ENCODE measurements around the gene NCOA6.

The NCOA6 gene

DNA sequence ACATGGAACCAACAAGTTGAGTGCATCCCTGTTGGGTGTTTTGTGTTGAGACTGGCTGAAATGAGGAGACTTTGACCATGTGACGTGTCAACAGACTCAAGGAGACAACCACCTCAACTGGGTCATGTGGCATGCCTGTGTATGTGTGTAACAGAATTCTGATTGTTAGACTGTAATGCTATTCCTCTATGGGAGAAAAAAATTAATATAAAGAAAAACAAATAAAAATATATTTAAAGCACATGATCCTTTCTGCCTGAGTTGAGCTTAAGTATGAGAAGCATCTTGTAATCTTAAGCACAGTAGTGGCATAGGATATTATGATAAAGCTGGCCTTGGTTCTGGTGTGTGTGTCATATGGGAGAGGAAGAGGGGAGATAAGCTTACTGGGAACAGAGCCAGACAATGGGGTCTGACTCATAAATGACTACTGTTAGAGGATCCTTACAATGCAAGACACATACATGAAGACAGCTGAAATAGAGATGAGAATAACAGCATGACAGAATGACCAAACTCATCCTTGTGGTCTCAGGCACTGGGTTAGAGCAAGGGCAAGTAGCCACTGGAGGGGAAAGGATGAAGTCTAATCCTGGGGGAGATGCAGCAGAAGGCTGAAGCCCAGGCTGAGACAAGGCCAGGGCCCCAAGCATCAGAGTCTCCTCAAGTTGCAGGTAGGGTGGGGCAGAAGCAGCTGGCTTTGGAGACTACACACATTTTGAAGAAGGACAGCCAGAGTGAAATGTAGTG lies 112.1 kb downstream of the NCOA6 start:
- DNase-seq (ENCODE audit: insufficient read length) (no peak), FAIRE-seq (no peak)
- TF ChIP-seq POLR2AphosphoS5 (IDR thresholded peaks at IDR 0.05; ENCODE audit: low read depth, low read length) = no peak
- no peak for TF ChIP-seq TAF1 (IDR thresholded peaks at IDR 0.05; ENCODE audit: borderline replicate concordance, low read depth, low read length)
- TF ChIP-seq POLR2A (IDR thresholded peaks at IDR 0.05; ENCODE audit: low read depth, low read length) = no peak

DNA sequence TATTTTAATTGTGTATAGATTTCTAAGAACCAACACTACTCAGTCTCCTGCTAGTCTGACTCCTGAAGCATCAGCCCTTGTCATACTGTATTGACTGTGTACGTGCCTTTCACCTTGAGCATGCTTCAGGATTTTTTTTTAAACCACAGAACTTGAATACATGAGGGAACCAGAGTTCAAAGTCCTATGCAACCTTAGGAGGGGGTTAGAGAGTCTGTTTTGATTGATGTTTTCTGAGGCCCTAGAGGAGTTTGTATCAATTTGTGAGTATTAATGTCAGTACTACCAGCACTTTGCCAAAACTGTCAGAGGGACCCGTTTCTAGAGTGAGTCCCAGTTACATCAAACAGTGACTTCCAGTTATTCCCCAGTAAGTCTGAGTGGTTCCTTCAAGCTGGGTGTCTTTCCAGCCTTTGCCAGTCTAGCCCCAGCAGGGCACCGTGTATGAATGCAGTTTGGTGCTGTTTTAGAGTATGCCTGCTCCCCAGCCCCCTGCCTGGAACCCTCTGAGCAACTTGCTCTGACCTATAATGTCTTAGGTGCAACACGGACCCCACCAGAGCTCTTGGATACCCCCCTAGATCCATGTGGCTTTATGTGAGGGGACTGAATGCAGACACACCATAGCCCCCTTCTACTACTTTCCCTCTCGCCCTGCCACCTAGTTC lies 112.8 kb downstream of the NCOA6 start:
- no peak for TF ChIP-seq TAF1 (IDR thresholded peaks at IDR 0.05; ENCODE audit: borderline replicate concordance, low read depth, low read length)
- DNase-seq (ENCODE audit: insufficient read length) = no peak
- FAIRE-seq = no peak

DNA sequence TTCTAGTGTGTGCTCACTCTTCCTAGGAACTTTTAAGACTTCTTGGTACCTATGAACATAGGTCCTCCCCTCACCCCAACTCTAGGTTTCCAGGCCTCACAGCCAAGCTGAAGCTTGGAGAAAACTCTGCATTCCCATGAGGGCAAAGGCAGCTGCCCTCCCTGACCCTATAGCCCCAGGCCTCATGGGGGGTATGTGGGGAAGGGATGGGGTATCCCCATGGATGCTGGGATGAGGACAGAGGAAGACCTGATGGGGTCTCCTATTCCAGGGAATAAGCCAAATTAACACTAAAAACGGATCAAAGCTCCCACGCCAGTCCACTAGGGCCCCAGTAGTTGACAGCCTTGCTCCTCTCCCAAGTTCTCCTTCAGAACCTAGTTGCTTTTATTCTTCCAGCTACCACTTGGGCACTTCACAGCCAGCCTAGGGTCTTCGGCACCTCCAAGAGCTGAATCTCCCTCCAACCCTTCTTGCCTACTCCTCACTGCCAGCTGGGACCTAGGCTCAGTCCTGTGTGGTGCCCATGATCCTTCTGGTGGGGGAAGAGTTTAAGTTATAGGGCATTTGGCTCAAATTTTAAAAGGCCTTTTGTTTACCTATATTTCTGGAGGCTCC lies 113.5 kb downstream of the NCOA6 start:
- FAIRE-seq = no peak
- no peak for TF ChIP-seq TAF1 (IDR thresholded peaks at IDR 0.05; ENCODE audit: borderline replicate concordance, low read depth, low read length)
- no peak for TF ChIP-seq POLR2A (IDR thresholded peaks at IDR 0.05; ENCODE audit: low read depth, low read length)
- TF ChIP-seq POLR2AphosphoS5 (IDR thresholded peaks at IDR 0.05; ENCODE audit: low read depth, low read length) = no peak

DNA sequence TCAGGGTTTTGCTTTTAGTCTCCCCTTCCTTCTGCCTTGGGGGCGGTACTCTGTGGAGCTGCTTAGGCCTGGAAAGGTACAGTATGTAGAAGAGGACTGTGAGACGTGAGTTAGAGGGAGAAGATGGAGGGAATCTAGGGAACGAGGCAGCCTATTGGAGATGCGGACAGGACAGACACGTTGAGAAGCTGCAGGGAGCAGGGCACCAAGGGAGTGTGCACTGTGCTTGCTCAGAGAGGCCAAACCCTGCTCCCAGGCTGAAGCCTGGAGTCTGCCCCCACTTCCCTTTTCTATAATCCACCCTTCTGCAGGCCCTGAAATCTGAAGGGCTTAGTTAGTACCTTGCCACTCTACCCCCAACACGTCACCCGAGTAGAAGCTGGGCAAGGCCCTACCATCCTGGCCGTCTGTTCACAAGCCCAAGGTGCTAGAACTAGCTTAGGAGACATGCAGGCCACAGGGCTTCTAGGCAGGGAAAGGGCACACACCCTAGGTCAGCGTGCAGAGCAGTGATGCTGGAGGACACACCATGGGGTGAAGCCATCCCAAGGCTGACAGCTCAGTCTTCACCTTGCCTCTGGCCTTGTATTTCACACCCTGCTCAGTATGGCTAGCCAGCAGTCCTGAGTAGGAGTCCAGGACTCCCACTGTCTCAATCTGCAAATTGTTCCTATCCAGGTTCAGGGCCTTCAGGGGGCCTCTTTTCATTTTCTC lies 114.4 kb downstream of the NCOA6 start:
- FAIRE-seq (no peak), DNase-seq (ENCODE audit: insufficient read length) (no peak)
- TF ChIP-seq TAF1 (IDR thresholded peaks at IDR 0.05; ENCODE audit: borderline replicate concordance, low read depth, low read length) = no peak
- TF ChIP-seq POLR2A (IDR thresholded peaks at IDR 0.05; ENCODE audit: low read depth, low read length) = peak; percentile 6; the same call in 1 of the 2 replicates
- TF ChIP-seq POLR2AphosphoS5 (IDR thresholded peaks at IDR 0.05; ENCODE audit: low read depth, low read length) = no peak

More for the DNA sequence above, 113.5 kb downstream of the NCOA6 start:
- DNase-seq (ENCODE audit: insufficient read length) = no peak

DNA sequence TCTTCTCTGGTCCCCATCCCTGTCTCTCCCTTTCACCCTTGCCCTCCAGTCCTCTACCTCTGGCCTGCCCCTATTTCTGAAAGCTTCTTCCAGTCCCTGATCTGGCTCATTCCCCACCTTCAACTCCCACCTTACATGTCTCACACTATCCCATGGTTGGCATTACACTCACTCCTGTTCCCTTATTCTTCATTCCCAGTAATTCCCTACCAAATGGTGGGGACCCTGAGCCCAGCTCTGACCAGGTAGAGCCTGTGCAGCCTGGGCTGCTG lies 114.9 kb downstream of the NCOA6 start:
- FAIRE-seq (no peak), DNase-seq (ENCODE audit: insufficient read length) (no peak)
- TF ChIP-seq POLR2A (IDR thresholded peaks at IDR 0.05; ENCODE audit: low read depth, low read length) = no peak
- TF ChIP-seq TAF1 (IDR thresholded peaks at IDR 0.05; ENCODE audit: borderline replicate concordance, low read depth, low read length) = no peak
- TF ChIP-seq POLR2AphosphoS5 (IDR thresholded peaks at IDR 0.05; ENCODE audit: low read depth, low read length) = no peak

DNA sequence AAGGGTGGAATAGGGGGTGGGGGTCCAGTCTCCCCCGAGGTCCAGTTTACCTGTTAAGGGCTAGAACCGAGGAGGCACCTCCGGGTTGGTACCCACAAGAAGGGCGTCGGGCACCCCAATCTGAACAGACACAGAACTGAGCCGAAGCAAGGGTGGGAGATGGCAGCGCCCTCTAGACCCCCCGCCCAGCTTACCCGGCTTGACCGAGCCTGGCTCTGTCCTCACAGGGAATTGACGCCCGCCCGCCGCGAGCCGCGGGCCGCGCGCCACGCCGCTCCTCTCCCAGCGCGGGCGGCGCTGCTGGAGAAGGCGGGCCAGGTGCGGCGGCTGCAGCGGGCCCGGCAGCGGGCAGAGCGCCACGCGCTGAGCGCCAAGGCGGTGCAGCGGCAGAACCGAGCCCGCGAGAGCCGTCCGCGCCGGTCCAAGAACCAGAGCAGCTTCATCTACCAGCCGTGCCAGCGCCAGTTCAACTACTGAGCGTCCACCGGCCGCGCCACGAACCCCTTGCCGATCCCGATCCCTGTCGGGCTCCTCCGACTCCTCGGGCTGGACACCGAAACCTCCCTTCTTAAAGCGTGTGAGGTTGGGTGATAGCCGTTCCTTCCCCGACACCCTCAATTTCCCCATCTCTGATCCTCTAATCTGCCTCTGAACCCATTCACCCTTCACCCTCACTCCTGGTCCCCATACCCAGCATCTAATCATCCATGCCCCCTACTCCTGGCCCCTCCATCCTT lies 115.5 kb downstream of the NCOA6 start:
- DNase-seq (ENCODE audit: insufficient read length) (peak; percentile 71), FAIRE-seq (no peak)
- no peak for TF ChIP-seq POLR2A (IDR thresholded peaks at IDR 0.05; ENCODE audit: low read depth, low read length)
- no peak for TF ChIP-seq POLR2AphosphoS5 (IDR thresholded peaks at IDR 0.05; ENCODE audit: low read depth, low read length)
- TF ChIP-seq TAF1 (IDR thresholded peaks at IDR 0.05; ENCODE audit: borderline replicate concordance, low read depth, low read length) = no peak

DNA sequence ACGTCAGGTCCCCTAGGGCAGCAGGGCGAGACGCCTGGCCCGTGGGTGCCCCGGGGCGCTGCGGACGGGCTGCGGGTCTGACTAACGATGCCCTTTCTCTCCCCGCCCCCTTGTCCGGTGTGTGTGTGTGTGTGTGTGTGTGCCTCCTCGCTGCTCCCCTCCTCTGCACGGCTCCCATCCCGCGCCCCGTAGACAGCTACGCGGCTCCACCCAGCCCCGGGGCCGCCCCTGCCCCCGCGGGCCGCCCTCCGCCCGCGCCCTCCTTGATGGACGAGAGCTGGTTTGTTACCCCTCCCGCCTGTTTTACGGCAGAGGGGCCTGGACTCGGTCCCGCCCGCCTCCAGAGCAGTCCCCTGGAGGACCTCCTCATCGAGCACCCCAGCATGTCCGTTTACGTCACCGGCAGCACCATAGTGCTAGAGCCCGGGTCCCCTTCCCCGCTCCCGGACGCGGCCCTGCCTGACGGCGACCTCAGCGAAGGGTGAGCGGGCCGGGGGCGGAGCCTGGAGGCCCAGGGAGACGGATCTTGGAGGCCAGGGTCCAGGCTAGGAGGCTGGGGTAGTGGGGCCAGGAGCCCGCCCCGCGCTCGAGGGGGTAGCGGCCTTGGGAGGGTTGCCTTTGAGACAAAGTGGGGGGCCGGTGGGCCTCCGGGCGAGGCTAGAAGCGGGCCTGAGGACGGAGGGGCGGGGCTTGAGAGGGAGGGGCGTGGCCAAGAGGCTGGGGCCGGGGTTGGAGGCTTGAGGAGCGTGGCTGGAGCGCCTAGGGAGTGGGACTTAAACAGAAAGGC lies 116.2 kb downstream of the NCOA6 start:
- TF ChIP-seq POLR2A (IDR thresholded peaks at IDR 0.05; ENCODE audit: low read depth, low read length) (peak; percentile 22; the same call in 1 of the 2 replicates), POLR2AphosphoS5 (IDR thresholded peaks at IDR 0.05; ENCODE audit: low read depth, low read length) (no peak)
- DNase-seq (ENCODE audit: insufficient read length) (peak; percentile 82), FAIRE-seq (peak; percentile 50)

DNA sequence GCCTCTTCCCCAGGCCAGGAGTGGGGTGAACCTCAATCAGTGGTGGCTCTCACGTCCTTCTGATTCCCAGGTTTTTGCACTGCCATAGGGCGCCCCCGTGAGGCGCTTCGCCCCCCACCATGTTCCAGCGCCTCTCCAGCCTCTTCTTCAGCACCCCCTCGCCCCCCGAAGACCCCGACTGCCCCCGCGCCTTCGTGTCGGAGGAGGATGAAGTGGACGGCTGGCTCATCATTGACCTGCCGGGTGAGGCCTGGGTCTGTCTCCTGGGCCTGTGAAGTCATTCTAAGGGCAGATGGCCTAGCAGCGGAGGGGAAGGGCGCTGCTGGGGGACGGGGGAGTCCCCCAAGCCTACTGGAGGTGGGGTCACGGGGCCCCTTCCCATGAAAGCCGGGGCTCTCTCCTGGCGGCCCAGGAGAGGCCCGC lies 116.8 kb downstream of the NCOA6 start:
- no peak for DNase-seq (ENCODE audit: insufficient read length)
- no peak for TF ChIP-seq POLR2A (IDR thresholded peaks at IDR 0.05; ENCODE audit: low read depth, low read length)
- TF ChIP-seq TAF1 (IDR thresholded peaks at IDR 0.05; ENCODE audit: borderline replicate concordance, low read depth, low read length) = no peak
- no peak for TF ChIP-seq POLR2AphosphoS5 (IDR thresholded peaks at IDR 0.05; ENCODE audit: low read depth, low read length)

DNA sequence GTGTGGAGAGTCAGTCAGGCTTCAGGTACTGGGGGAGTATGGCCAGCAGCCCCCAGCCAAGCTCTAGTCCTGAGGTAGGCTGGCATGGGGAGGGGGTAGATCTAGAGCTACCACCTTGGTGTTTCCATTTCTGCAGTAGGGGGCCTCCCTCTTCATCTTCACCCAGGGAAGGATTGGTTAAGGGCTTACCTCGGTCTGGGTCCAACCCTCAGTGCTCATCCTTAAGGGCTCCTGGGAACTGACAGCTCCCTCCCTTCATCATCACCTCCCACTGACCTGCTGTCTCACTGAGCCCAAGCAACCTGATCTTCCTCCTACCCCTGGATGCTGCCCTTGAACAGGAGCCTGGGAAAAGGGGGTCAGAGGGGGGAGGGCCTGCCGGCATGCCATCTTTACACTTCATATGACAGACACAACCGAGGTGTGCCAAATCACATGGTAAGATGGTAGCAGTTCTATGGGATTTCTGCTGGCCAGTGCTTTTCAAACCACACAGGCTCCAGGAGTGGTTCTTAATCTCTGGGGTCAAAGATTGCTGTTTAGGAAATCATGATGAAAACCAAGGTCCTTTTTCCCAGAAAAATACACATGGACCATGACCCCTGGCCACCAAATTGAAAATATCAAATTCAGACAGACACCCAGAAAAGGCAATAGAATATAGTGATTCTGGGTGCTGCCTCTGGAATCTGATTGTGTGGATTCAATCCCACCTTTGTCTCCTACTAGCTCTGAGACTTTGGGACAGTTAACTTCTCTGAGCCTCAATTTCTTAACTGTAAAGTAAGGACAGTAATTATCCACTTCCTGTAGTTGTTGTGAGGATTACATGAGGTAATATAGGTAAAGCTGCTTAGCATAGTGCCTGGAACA lies 118.3 kb downstream of the NCOA6 start:
- DNase-seq (ENCODE audit: insufficient read length) (no peak), FAIRE-seq (no peak)
- TF ChIP-seq POLR2AphosphoS5 (IDR thresholded peaks at IDR 0.05; ENCODE audit: low read depth, low read length) = no peak
- TF ChIP-seq POLR2A (IDR thresholded peaks at IDR 0.05; ENCODE audit: low read depth, low read length) = no peak
- no peak for TF ChIP-seq TAF1 (IDR thresholded peaks at IDR 0.05; ENCODE audit: borderline replicate concordance, low read depth, low read length)

More for the DNA sequence above, 116.8 kb downstream of the NCOA6 start:
- FAIRE-seq = no peak

Measured in GM12892 (cell line).